IPS-15b (cell line): ENCODE measurements around the gene RHCE.
"Not testable (repeated sequence)": the region's sequence is repeated elsewhere in the genome, so short reads cannot be mapped to it uniquely, and the experiment has no call there.

Source experiments
- H3K27me3 ChIP-seq: one replicate; pipeline ENCODE4 v1.6.1; 2013; ENCODE audit warnings: low read length; ENCODE audit not compliant: control insufficient read depth, insufficient read depth
- H3K36me3 ChIP-seq: one replicate; pipeline ENCODE4 v1.6.1; 2013; ENCODE audit warnings: low read length; ENCODE audit not compliant: control insufficient read depth, insufficient read depth
- H3K4me1 ChIP-seq: one replicate; pipeline ENCODE4 v1.6.1; 2013; ENCODE audit warnings: mild to moderate bottlenecking, low read length; ENCODE audit not compliant: control insufficient read depth, insufficient read depth
- H3K4me3 ChIP-seq: one replicate; pipeline ENCODE4 v1.5.1; 2013; ENCODE audit warnings: low read depth, low read length
- H3K9ac ChIP-seq: one replicate; pipeline ENCODE4 v1.6.1; 2013; ENCODE audit warnings: low read depth, mild to moderate bottlenecking, low read length
- H3K9me3 ChIP-seq: one replicate; pipeline ENCODE4 v1.6.1; 2013; ENCODE audit warnings: mild to moderate bottlenecking, low read length; ENCODE audit not compliant: control insufficient read depth, insufficient read depth

The RHCE gene

GRCh38 chr1:25431955-25432719 lies 11.5 kb upstream of the RHCE start:
- no peak overlapping the region for H3K9ac ChIP-seq
- H3K9me3 ChIP-seq = no peaks in the 10 kb centered on the region
- peaks cover 6% of the 10 kb centered on the region for H3K27me3 ChIP-seq
- H3K4me1 ChIP-seq = peaks cover 4% of the 10 kb centered on the region
- peak overlapping the region; percentile 66 for H3K4me3 ChIP-seq
- H3K36me3 ChIP-seq = no peaks in the 10 kb centered on the region

DNA sequence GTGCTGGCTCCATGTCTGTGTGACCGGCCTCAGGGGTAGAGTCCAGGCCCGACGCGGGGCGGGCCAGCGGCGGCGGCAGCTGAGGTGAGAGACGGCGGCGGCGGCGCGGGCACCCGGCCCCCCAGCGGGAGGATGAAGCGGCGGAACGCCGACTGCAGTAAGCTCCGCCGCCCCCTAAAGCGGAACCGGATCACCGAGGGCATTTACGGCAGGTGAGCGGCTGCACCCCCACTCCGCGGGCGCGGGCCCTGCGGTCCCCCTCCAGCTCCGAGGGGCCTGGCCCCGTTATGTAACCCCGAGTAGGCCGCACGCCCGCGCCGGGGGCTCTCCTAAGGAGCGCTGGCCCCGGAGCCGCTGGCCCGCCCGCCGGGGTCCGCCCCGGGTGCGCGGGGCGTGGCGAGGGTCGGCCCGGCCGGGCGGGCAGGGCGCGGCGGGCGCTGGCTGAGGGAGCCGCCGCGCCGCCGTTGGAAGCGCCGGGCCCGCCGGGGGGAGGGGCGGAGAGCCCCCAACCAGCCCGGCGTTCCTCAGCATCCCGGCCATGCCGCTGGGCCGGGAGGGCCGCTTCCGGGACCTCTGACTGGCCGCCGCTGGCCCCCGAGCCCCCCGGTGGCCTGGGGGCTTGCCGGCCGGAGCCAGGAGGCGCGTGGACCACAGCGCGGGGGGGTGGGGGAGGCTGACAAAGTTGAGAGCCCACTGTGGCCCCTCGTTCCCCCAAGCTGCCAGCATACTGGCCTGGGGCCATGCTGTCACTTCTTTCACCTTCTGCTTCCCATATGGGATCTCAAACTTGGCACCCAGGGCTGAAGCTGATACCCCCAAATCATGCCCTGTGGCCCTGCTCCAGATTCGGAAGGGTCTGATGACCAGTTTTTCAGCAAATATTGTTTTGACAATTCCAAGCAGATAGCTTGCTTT lies 10.6 kb upstream of the RHCE start:
- peak overlapping the region; percentile 66 for H3K4me3 ChIP-seq
- peaks cover 6% of the 10 kb centered on the region for H3K27me3 ChIP-seq
- H3K4me1 ChIP-seq = peaks cover 4% of the 10 kb centered on the region
- H3K9ac ChIP-seq = peak overlapping the region; percentile 42
- H3K36me3 ChIP-seq = no peaks in the 10 kb centered on the region
- no peaks in the 10 kb centered on the region for H3K9me3 ChIP-seq

GRCh38 chr1:25430073-25430966 lies 9.7 kb upstream of the RHCE start, which contains the start of gene MACO1:
Gene MACO1 (plus strand): TSS chr1:25430897. CDS start chr1:25431099, 202 bp downstream.
- H3K27me3 ChIP-seq = peaks cover 6% of the 10 kb centered on the region
- H3K36me3 ChIP-seq = no peaks in the 10 kb centered on the region
- H3K4me1 ChIP-seq = peaks cover 4% of the 10 kb centered on the region
- peak within 1 kb of the TSS; percentile 80 for H3K4me3 ChIP-seq
- peak within 1 kb of the TSS; percentile 42 for H3K9ac ChIP-seq
- H3K9me3 ChIP-seq = no peaks in the 10 kb centered on the region

GRCh38 chr1:25428475-25429166 lies 8.0 kb upstream of the RHCE start:
- Histone ChIP-seq H3K27me3 (peaks cover 6% of the 10 kb centered on the region), H3K9ac (no peak overlapping the region), H3K4me3 (no peak overlapping the region), H3K9me3 (no peaks in the 10 kb centered on the region), H3K4me1 (peaks cover 4% of the 10 kb centered on the region), H3K36me3 (no peaks in the 10 kb centered on the region)

GRCh38 chr1:25427696-25428095 lies 7.1 kb upstream of the RHCE start:
- Histone ChIP-seq H3K4me1 (peaks cover 4% of the 10 kb centered on the region), H3K36me3 (no peaks in the 10 kb centered on the region), H3K9ac (no peak overlapping the region), H3K9me3 (no peaks in the 10 kb centered on the region), H3K27me3 (peaks cover 6% of the 10 kb centered on the region), H3K4me3 (no peak overlapping the region)

DNA sequence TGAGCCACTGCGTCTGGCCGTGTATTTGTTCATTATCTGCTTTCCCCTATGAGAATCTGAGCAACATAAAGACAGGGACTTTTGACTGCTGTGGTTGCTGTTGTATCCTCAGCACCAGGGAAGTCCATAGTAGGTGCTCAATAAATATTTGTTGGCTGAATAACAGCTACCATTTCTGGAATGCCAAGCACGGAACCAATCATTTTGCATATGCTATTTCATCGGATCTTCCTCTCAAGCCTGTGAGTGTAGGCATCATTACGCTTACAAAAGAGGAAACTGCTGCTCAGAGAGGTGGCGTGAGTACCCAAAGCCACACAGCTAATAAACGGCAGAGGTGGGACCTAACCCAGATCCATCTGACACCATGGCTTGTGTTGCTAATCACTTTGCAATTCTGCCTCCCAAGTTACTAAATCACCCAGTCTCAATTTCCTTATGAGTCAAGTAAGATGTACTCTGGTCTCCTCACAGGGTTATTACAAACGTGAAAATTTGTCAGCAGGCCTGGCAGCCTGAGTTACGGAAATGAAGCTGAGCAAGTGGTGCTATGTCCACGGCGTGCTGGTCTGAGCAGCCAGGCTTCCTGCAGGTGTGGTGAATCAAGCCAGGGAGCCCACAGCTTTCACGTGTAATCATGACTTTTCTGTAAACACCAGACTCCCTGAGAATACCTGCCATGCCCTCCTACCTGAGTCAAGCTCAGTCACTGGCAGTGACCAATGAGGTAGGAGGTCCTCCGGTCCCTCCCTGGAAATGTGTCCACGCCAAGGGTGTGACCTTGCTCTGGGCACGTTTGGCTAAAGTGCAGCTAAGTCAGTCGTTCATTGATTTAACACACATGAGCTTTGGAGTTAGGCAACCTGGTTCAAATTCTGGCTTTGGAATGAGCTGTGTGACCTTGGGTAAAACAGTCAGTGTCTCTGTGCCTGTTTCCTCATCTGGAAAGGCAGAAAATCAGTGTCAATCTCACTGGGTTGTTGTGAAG lies 4.8 kb upstream of the RHCE start:
- no peaks in the 10 kb centered on the region for H3K4me1 ChIP-seq
- peaks cover 6% of the 10 kb centered on the region for H3K27me3 ChIP-seq
- H3K36me3 ChIP-seq = no peaks in the 10 kb centered on the region
- no peaks in the 10 kb centered on the region for H3K9me3 ChIP-seq
- no peak overlapping the region for H3K9ac ChIP-seq
- H3K4me3 ChIP-seq = no peak overlapping the region

DNA sequence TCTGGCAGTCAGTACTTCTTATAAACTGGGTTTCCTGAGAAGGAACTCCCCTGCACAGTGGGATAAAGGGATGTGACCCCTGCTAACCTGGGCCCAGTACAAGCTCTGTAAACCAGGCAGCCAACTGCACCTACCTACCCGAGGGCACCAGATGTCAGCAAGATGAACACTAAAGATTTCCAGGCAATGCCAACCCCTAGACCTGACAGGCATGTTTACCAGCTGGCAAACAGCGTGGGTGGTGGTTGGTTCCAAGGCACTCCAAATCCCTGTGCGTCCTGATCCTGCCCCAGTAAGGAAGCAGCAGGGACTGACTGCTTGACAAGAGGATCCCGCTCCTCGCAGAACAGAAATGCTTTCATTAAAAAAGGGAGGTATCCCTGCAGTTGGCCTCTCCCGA lies 2.6 kb upstream of the RHCE start:
- not testable (repeated sequence) for H3K27me3 ChIP-seq, H3K9me3 ChIP-seq, H3K36me3 ChIP-seq, H3K9ac ChIP-seq, H3K4me3 ChIP-seq, H3K4me1 ChIP-seq

- not testable (repeated sequence) for H3K4me1 ChIP-seq, H3K27me3 ChIP-seq, H3K36me3 ChIP-seq
These were observed 1.3 kb downstream of the RHCE start for GRCh38 chr1:25419339-25419738.

DNA sequence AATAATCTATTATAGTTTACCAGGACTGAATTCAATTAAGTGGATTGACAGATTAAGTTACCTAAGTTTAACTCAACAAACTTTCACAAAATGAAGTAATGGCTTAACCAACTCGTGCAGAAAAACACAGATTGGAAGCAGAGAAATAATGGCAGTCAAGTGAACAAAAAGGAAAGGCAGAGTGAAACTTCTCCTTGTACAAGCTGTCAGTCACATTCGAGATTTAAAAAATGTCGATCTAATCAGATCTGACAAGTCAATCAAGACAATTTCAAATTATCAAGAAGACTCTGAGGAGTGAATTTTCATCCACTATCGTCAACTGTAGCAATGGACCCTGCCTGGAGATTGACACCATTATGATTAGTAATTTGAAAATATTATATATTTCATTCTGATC lies 3.3 kb downstream of the RHCE start:
- H3K9me3 ChIP-seq, H3K4me1 ChIP-seq, H3K9ac ChIP-seq, H3K27me3 ChIP-seq, H3K36me3 ChIP-seq, H3K4me3 ChIP-seq: not testable (repeated sequence)

More at GRCh38 chr1:25419339-25419738, 1.3 kb downstream of the RHCE start:
- H3K4me3 ChIP-seq, H3K9ac ChIP-seq, H3K9me3 ChIP-seq: not testable (repeated sequence)

GRCh38 chr1:25414578-25414977 lies 6.0 kb downstream of the RHCE start:
- H3K4me3 ChIP-seq, H3K4me1 ChIP-seq, H3K27me3 ChIP-seq, H3K9ac ChIP-seq, H3K9me3 ChIP-seq, H3K36me3 ChIP-seq: not testable (repeated sequence)
